Type B pancreatic cell (in vitro differentiated cells): Measurements from ENCODE around the gene UTS2B. TPM values are rescaled to one million over a fixed set of nuclear protein-coding genes. Genes with fewer than 3 reads are reported as not detected.
"Not testable (repeated sequence)": the region's sequence is repeated elsewhere in the genome, so short reads cannot be mapped to it uniquely, and the experiment has no call there.

ENCODE experiments used
- DNase-seq: peaks from one replicate; pipeline ENCODE4 v3.0.0; 2021; ENCODE audit warnings: mixed read lengths; ENCODE audit not compliant: unreplicated experiment; ENCODE audit errors: extremely low spot score
- H3K27ac Mint-ChIP-seq: 2 replicates; pipeline ENCODE4 v1.8.0; 2021; ENCODE audit warnings: mild to moderate bottlenecking, mixed read lengths
- H3K27me3 Mint-ChIP-seq: 2 replicates; pipeline ENCODE4 v1.8.0; 2021; ENCODE audit warnings: mixed read lengths
- H3K36me3 Mint-ChIP-seq: 2 replicates; pipeline ENCODE4 v1.8.0; 2021; ENCODE audit warnings: mixed read lengths
- H3K4me1 Mint-ChIP-seq: one replicate; pipeline ENCODE4 v1.8.0; 2021; ENCODE audit warnings: mixed read lengths; ENCODE audit not compliant: unreplicated experiment
- H3K4me3 Mint-ChIP-seq: 2 replicates; pipeline ENCODE4 v1.8.0; 2021; ENCODE audit warnings: mild to moderate bottlenecking, mixed read lengths
- H3K9me3 Mint-ChIP-seq: 2 replicates; pipeline ENCODE4 v1.8.0; 2021; ENCODE audit warnings: mixed read lengths
- CTCF ChIP-seq: fragments of 200-600 bp; sonication (generic); conservative IDR thresholded peaks from 2 replicates; pipeline ENCODE4 v1.5.0; 2021; ENCODE audit warnings: antibody characterized with exemption, mild to moderate bottlenecking
- total RNA-seq: library from RNA; stranded (reverse); gene quantifications from 2 replicates; pipeline ENCODE4 v1.2.1, GENCODE V29; 2021; ENCODE audit warnings: low replicate concordance

UTS2B gene
- total RNA-seq, 1 donor from 2014 or later = 0.58 TPM

- H3K4me3 Mint-ChIP-seq = no peak overlapping the region
- H3K27me3 Mint-ChIP-seq = no peaks in the 10 kb centered on the region
- H3K27ac Mint-ChIP-seq = no peak overlapping the region
- DNase-seq = no peak
- no peaks in the 10 kb centered on the region for H3K4me1 Mint-ChIP-seq
- TF ChIP-seq CTCF = no peak
- no peaks in the 10 kb centered on the region for H3K9me3 Mint-ChIP-seq
- no peaks in the 10 kb centered on the region for H3K36me3 Mint-ChIP-seq
These were observed 50.2 kb downstream of the UTS2B start for GRCh38 chr3:191280111-191280510.

DNA sequence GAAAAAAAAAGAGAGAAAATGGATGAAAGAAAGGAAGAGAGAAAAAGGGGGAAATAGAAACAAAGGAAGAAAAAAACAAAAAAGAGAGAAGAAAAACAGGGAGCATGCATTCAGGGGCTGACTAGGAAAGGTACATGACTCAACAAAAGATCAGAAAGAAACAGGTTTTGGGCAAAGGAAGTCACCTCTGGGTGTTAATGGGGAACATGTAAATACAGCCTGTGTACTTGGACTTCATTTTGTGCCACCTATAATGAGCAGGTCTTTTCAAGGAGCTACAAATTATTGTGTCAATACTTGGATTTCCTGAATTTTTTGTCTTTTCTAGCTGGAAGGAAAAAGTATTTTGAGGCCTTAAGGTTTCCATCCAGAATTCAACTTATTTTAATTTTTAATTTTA is 54.6 kb downstream of the UTS2B start:
- H3K9me3 Mint-ChIP-seq = no peaks in the 10 kb centered on the region
- no peaks in the 10 kb centered on the region for H3K36me3 Mint-ChIP-seq
- no peak for DNase-seq
- H3K27me3 Mint-ChIP-seq = no peaks in the 10 kb centered on the region
- TF ChIP-seq CTCF = no peak
- no peak overlapping the region for H3K4me3 Mint-ChIP-seq
- H3K27ac Mint-ChIP-seq = no peak overlapping the region
- H3K4me1 Mint-ChIP-seq = no peaks in the 10 kb centered on the region

DNA sequence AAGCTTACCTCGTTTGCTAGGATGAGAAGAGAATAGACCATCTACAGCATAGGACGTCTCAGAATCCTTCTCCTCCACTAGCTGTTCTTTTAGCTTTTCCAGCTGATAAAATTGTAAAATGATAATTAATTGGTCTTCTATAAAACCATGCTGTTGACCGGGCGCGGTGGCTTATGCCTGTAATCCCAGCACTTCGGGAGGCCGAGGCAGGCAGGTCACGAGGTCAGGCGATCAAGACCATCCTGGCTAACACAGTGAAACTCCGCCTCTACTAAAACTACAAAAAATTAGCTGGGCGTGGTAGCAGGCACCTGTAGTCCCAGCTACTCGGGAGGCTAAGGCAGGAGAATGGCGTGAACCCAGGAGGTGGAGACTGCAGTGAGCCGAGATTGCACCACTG is 55.1 kb downstream of the UTS2B start:
- not testable (repeated sequence) for H3K4me1 Mint-ChIP-seq, H3K9me3 Mint-ChIP-seq, DNase-seq

DNA sequence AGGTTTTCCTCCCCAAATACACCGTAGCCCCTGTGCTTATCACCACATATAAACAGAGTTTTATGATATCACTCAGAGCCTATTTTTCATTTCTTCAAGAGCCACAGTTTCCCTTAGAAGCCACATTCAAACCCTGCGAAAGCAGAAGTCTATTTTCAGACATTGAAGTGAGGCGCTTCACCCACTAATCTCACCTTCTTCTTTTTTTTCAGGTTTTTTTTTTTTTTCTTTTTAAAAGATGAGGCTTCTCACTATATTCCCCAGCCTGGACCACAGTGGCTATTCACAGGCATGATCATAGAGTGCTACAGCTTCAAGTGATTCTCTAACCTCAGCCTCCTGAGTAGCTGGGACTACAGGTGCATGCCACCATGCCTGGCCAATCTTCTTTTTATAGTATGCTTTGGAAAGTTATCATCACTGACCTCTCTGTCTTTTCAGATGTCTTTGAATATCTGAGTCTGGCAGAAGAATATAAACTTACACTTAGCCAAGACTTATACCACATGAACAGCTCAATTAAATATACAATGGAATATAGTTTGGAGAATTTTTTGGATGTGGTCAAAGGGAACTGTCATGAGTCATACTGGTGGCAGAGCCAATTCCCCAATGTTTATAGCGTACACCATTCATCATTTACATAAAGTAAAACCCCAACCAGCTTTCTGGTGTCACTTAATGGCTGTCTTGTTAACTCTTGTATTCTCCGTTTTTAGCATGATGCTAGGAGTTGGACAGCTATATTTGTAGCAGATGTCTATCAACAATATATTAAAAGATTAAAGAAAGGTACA is 60.8 kb downstream of the UTS2B start:
- no peak overlapping the region for H3K27ac Mint-ChIP-seq
- no peaks in the 10 kb centered on the region for H3K4me1 Mint-ChIP-seq
- H3K9me3 Mint-ChIP-seq = no peaks in the 10 kb centered on the region
- TF ChIP-seq CTCF = no peak
- no peak overlapping the region for H3K4me3 Mint-ChIP-seq
- no peak for DNase-seq
- no peaks in the 10 kb centered on the region for H3K36me3 Mint-ChIP-seq
- no peaks in the 10 kb centered on the region for H3K27me3 Mint-ChIP-seq

More for the DNA sequence above, 55.1 kb downstream of the UTS2B start:
- not testable (repeated sequence) for H3K27me3 Mint-ChIP-seq, H3K27ac Mint-ChIP-seq, H3K36me3 Mint-ChIP-seq, H3K4me3 Mint-ChIP-seq

GRCh38 chr3:191268737-191269136 is 61.6 kb downstream of the UTS2B start:
- H3K4me1 Mint-ChIP-seq = no peaks in the 10 kb centered on the region
- H3K27me3 Mint-ChIP-seq = no peaks in the 10 kb centered on the region
- DNase-seq = no peak
- H3K9me3 Mint-ChIP-seq = no peaks in the 10 kb centered on the region
- TF ChIP-seq CTCF = no peak
- H3K4me3 Mint-ChIP-seq = no peak overlapping the region
- H3K27ac Mint-ChIP-seq = no peak overlapping the region
- H3K36me3 Mint-ChIP-seq = no peaks in the 10 kb centered on the region

GRCh38 chr3:191263850-191264249 is 66.5 kb downstream of the UTS2B start:
- Mint-ChIP-seq H3K4me1 (no peaks in the 10 kb centered on the region), H3K27ac (no peak overlapping the region), H3K9me3 (no peaks in the 10 kb centered on the region), H3K36me3 (no peaks in the 10 kb centered on the region), H3K27me3 (no peaks in the 10 kb centered on the region), H3K4me3 (no peak overlapping the region)
- TF ChIP-seq CTCF = no peak
- no peak for DNase-seq
